ENCODE results near the gene SKA3. TPM values are rescaled to one million over a fixed set of nuclear protein-coding genes. Genes with fewer than 3 reads are reported as not detected.
A peak's percentile ranks its signal among the peaks of the same experiment; 100 is the strongest.
"Not testable (repeated sequence)": the region's sequence is repeated elsewhere in the genome, so short reads cannot be mapped to it uniquely, and the experiment has no call there.

SKA3 gene
- total RNA-seq, 6 experiments from 2014 or later = 11.5 to 23.9 (median 21.0) TPM

GRCh38 chr13:21202767-21203531 lies 26.6 kb upstream of the SKA3 start:
- Mint-ChIP-seq H3K27ac (no peak overlapping the region), H3K4me3 (no peak overlapping the region), H3K4me1 (ENCODE audit: low read depth) (peaks cover 16% of the 10 kb centered on the region), H3K27me3 (ENCODE audit: insufficient read depth) (peaks cover 1% of the 10 kb centered on the region), H3K9me3 (peaks cover 25% of the 10 kb centered on the region), H3K36me3 (ENCODE audit: low read depth) (no peaks in the 10 kb centered on the region)
- TF ChIP-seq, protein P1, sequence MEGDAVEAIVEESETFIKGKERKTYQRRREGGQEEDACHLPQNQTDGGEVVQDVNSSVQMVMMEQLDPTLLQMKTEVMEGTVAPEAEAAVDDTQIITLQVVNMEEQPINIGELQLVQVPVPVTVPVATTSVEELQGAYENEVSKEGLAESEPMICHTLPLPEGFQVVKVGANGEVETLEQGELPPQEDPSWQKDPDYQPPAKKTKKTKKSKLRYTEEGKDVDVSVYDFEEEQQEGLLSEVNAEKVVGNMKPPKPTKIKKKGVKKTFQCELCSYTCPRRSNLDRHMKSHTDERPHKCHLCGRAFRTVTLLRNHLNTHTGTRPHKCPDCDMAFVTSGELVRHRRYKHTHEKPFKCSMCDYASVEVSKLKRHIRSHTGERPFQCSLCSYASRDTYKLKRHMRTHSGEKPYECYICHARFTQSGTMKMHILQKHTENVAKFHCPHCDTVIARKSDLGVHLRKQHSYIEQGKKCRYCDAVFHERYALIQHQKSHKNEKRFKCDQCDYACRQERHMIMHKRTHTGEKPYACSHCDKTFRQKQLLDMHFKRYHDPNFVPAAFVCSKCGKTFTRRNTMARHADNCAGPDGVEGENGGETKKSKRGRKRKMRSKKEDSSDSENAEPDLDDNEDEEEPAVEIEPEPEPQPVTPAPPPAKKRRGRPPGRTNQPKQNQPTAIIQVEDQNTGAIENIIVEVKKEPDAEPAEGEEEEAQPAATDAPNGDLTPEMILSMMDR (IDR thresholded peaks at IDR 0.05) = no peak
- no peak for DNase-seq

DNA sequence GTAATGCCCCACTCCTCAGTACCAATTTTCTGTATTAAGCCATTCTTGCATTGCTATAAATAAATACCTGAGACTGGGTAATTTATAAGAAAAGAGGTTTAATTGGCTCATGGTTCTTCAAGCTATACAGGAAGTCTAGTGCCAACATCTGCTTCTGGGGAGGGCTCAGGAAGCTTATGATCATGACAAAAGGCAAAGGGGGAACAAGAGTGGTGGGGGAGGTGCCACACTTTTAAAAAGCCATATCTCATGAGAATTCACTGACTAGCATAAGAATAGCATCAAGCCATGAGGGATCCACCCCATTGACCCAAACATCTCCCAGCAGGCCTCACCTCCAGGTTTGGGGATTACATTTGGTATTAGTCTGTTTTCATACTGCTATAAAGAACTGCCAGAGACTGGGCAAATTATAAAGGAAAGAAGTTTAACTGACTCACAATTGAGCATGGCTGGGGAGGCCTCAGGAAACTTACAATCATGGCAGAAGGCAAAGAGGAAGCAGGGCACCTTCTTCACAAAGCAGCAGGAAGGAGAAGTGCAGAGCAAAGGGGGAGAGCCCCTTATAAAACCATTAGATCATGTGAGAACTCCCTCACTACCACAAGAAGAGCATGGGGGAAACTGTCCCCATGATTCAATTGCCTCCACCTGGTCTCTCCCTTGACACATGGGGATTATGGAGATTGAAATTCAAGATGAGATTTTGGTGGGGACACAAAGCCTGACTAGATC lies 25.3 kb upstream of the SKA3 start:
- H3K4me3 Mint-ChIP-seq; H3K36me3 Mint-ChIP-seq (ENCODE audit: low read depth); H3K27ac Mint-ChIP-seq; DNase-seq; H3K27me3 Mint-ChIP-seq (ENCODE audit: insufficient read depth): not testable (repeated sequence)
- Mint-ChIP-seq H3K9me3 (peaks cover 25% of the 10 kb centered on the region), H3K4me1 (ENCODE audit: low read depth) (peaks cover 16% of the 10 kb centered on the region)

GRCh38 chr13:21198391-21198790 lies 22.0 kb upstream of the SKA3 start:
- H3K36me3 Mint-ChIP-seq (ENCODE audit: low read depth); H3K27ac Mint-ChIP-seq; DNase-seq; H3K4me3 Mint-ChIP-seq; H3K4me1 Mint-ChIP-seq (ENCODE audit: low read depth): not testable (repeated sequence)
- peaks cover 18% of the 10 kb centered on the region for H3K27me3 Mint-ChIP-seq (ENCODE audit: insufficient read depth)
- H3K9me3 Mint-ChIP-seq = peaks cover 21% of the 10 kb centered on the region

GRCh38 chr13:21197606-21198225 lies 21.4 kb upstream of the SKA3 start:
- Mint-ChIP-seq H3K27me3 (ENCODE audit: insufficient read depth) (peaks cover 18% of the 10 kb centered on the region), H3K9me3 (peaks cover 21% of the 10 kb centered on the region)
- not testable (repeated sequence) for H3K36me3 Mint-ChIP-seq (ENCODE audit: low read depth); H3K4me3 Mint-ChIP-seq; H3K4me1 Mint-ChIP-seq (ENCODE audit: low read depth); H3K27ac Mint-ChIP-seq; DNase-seq

DNA sequence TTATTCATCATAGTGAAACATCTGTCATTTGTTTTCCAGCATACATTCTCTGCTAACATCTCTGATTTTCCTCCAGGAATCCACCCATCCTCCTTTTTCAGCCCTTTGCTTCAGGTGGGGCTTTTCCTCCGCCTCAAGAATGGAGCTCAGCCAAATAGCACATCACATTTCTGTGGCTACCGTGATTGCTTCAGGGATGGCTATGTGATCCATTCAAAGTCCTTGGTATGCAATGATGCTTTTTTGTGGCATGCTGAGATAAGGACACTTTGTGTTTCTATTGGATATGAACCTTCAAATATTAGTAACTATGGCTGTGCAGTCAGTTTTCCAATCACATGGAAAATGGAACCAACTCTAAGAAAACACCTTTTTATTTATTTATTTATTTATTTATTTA lies 18.4 kb upstream of the SKA3 start:
- not testable (repeated sequence) for H3K4me3 Mint-ChIP-seq; H3K9me3 Mint-ChIP-seq; H3K4me1 Mint-ChIP-seq (ENCODE audit: low read depth); H3K36me3 Mint-ChIP-seq (ENCODE audit: low read depth); H3K27ac Mint-ChIP-seq
- H3K27me3 Mint-ChIP-seq (ENCODE audit: insufficient read depth) = peaks cover 23% of the 10 kb centered on the region
- DNase-seq = peak; percentile 12

- not testable (repeated sequence) for H3K9me3 Mint-ChIP-seq
These were observed 10.1 kb upstream of the SKA3 start for GRCh38 chr13:21186410-21186809.

GRCh38 chr13:21181671-21182070 lies 5.3 kb upstream of the SKA3 start:
- DNase-seq = no peak
- H3K27ac Mint-ChIP-seq = no peak overlapping the region
- H3K27me3 Mint-ChIP-seq (ENCODE audit: insufficient read depth) = no peaks in the 10 kb centered on the region; the same call in 1 of the 2 replicates
- TF ChIP-seq, protein P1 (IDR thresholded peaks at IDR 0.05) = no peak
- peaks cover 7% of the 10 kb centered on the region; the same call in 1 of the 2 replicates for H3K36me3 Mint-ChIP-seq (ENCODE audit: low read depth)
- no peak overlapping the region for H3K4me3 Mint-ChIP-seq
- H3K9me3 Mint-ChIP-seq = no peaks in the 10 kb centered on the region
- peaks cover 8% of the 10 kb centered on the region for H3K4me1 Mint-ChIP-seq (ENCODE audit: low read depth)

More at GRCh38 chr13:21186410-21186809, 10.1 kb upstream of the SKA3 start:
- not testable (repeated sequence) for H3K27me3 Mint-ChIP-seq (ENCODE audit: insufficient read depth); H3K27ac Mint-ChIP-seq; H3K36me3 Mint-ChIP-seq (ENCODE audit: low read depth); H3K4me1 Mint-ChIP-seq (ENCODE audit: low read depth); DNase-seq; H3K4me3 Mint-ChIP-seq

DNA sequence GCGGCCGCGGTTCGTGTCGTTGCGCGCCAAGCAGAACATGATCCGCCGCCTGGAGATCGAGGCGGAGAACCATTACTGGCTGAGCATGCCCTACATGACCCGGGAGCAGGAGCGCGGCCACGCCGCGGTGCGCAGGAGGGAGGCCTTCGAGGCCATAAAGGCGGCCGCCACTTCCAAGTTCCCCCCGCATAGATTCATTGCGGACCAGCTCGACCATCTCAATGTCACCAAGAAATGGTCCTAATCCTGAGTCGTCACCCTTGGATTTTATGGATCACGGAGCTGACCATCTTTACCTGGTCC lies 581 bp upstream of the SKA3 start:
- H3K27ac Mint-ChIP-seq = peak overlapping the region; percentile 95
- no peak for DNase-seq
- peaks cover 6% of the 10 kb centered on the region; the same call in 1 of the 2 replicates for H3K9me3 Mint-ChIP-seq
- TF ChIP-seq, protein P1 (IDR thresholded peaks at IDR 0.05) = no peak
- peaks cover 22% of the 10 kb centered on the region for H3K4me1 Mint-ChIP-seq (ENCODE audit: low read depth)
- H3K27me3 Mint-ChIP-seq (ENCODE audit: insufficient read depth) = peaks cover 1% of the 10 kb centered on the region
- H3K4me3 Mint-ChIP-seq = peak overlapping the region; percentile 96
- peaks cover 18% of the 10 kb centered on the region; the same call in 1 of the 2 replicates for H3K36me3 Mint-ChIP-seq (ENCODE audit: low read depth)

Data from HFFc6 (cell line).